Heart right ventricle (tissue), 16 donors: Measurements from ENCODE around the gene CARD11. TPM values are rescaled to one million over a fixed set of nuclear protein-coding genes. Genes with fewer than 3 reads are reported as not detected.

Experiments used
- ATAC-seq, 8 donors: fragments of 200-7000 bp; cut with Tn5 transposase; one replicate each; pipeline ENCODE4 v1.9.1; 2020; ENCODE audit warnings: mild to moderate bottlenecking in 8 of 8, moderate library complexity in 8 of 8, moderate number of reproducible peaks in 1 of 8
- DNase-seq, 2 donors: peaks; one replicate each; pipeline ENCODE4 v3.0.0-alpha.2; 2020
- H3K27ac ChIP-seq, 10 donors: fragments of 200-600 bp; sonication (generic) in 2 of 10; one replicate each; pipeline versions ENCODE4 v1.5.0 to v1.8.0; 2020 to 2022; ENCODE audit warnings: mild to moderate bottlenecking in 3 of 10
- H3K27me3 ChIP-seq, 7 donors: fragments of 200-600 bp; one replicate each; pipeline ENCODE4 v1.8.0; 2021 to 2022; ENCODE audit warnings: mild to moderate bottlenecking in 2 of 7
- H3K36me3 ChIP-seq, 9 donors: fragments of 200-600 bp; sonication (generic) in 1 of 9; one replicate each; pipeline versions ENCODE4 v1.5.0 to v1.8.0; 2020 to 2022; ENCODE audit warnings: mild to moderate bottlenecking in 2 of 9
- H3K4me1 ChIP-seq, 9 donors: fragments of 200-600 bp; sonication (generic) in 1 of 9; one replicate each; pipeline versions ENCODE4 v1.5.0 to v1.8.0; 2020 to 2022; ENCODE audit warnings: mild to moderate bottlenecking in 4 of 9
- H3K4me3 ChIP-seq, 10 donors: fragments of 200-600 bp; sonication (generic) in 2 of 10; one replicate each; pipeline versions ENCODE4 v1.5.0 to v1.8.0; 2020 to 2022; ENCODE audit warnings: mild to moderate bottlenecking in 7 of 10, moderate library complexity in 2 of 10
- H3K9me3 ChIP-seq, 11 donors: fragments of 200-600 bp in 10 of 11; sonication (generic) in 2 of 11; one replicate each; pipeline versions ENCODE4 v1.5.0 to v1.8.0; 2013 to 2022; ENCODE audit warnings: mild to moderate bottlenecking in 2 of 11, control low read depth in 1 of 11, moderate library complexity in 1 of 11
- CTCF ChIP-seq, 9 donors: fragments of 200-600 bp; sonication (generic) in 2 of 9; IDR thresholded peaks; one replicate each; pipeline versions ENCODE4 v1.5.0 to v1.8.0; 2021 to 2022; ENCODE audit warnings: antibody characterized with exemption in 9 of 9, mild to moderate bottlenecking in 5 of 9, moderate library complexity in 1 of 9
- WGBS, 2 donors: extraction: QIAGEN DNeasy Blood & Tissue Kit; methylation state at CpG; one replicate each; pipeline ENCODE4 v1.1.7; 2013; ENCODE audit warnings: inconsistent platforms in 1 of 2; 5-methylcytosine and 5-hydroxymethylcytosine counted together
- intact Hi-C, 10 donors: fragments of 100-400 bp; cut with DNase I; formaldehyde crosslinking; loops; one replicate each; pipeline versions ENCODE4 v1.11.1 to v1.14.2; 2022
- polyA plus RNA-seq, 2 donors: library from polyadenylated mRNA; stranded (reverse); fragments of 200-250 nt; gene quantifications; one replicate each; pipeline ENCODE4 v1.2.3, GENCODE V29; 2013
- total RNA-seq, 10 donors: library from RNA; stranded (reverse); fragmentation: NEBNext Ultra II Directional in 3 of 10; extraction: Animal tissue kit (Norgen Biotek cat#: 25700) in 3 of 10; gene quantifications; one replicate each; pipeline versions ENCODE4 v1.2.1 to v1.2.4, GENCODE V29; 2021 to 2023
- donor health status: Arrhythmogenic right ventricular cardiomyopathy.
- donor health status: ischemic (EF 13 %, LVEDD 7.1; RV severe dilation, severe dysfunction).
- donor health status: healthy with polysubstance abuse.
- donor health status: DM: no; HTN: yes; CAD: no.
- donor health status: DM: no; HTN: no; CAD: no.
- donor health status: ischemic (EF 25% LVEDD 6.9; RV normal size, moderate dysfunction).
- donor health status: ischemic (EF 25% LVEDD 5.7; RV mildly dilated, moderate dysfunction).
- donor health status: healthy.
- donor health status: DM: yes; HTN: yes; CAD: no.
- donor health status: Ischemic cardiomyopathy.
- donor health status: ischemic (EF 35%, LVEDD 5.7; RV mildly dilated, moderate dysfunction).
- donor health status: nonischemic (EF 11% LVEDD 7.7; RV severe dilation, severe dysfunction).
- donor health status: DM: yes; HTN: yes; CAD: no.
- donor health status: PGD.
- donor health status: ischemic (EF 29% LVEDD 5.4; RV normal size, mild dysfunction).
- donor health status: nonischemic (EF 23%, LVEDD 6.1; RV moderate dilation, normal function).

Gene CARD11
- total and polyA plus RNA-seq, 12 donors = 0.14 to 1.7 (median 0.30) TPM; not detected in 1

GRCh38 chr7:3034591-3035150 lies 9.0 kb downstream of the CARD11 start:
- Histone ChIP-seq H3K27me3 (peaks cover 0 to 8% (median 0%) of the 10 kb centered on the region in 7 donors), H3K4me1 (no peaks in the 10 kb centered on the region), H3K4me3 (no peak overlapping the region), H3K36me3 (no peaks in the 10 kb centered on the region), H3K9me3 (no peaks in the 10 kb centered on the region), H3K27ac (no peak overlapping the region)
- intact Hi-C loops = no loop called here
- no peak for TF ChIP-seq CTCF (IDR thresholded peaks at IDR 0.05)
- WGBS, 2 donors = 92 to 95% methylated on average over 26 of the region's 26 CpGs
- ATAC-seq (no peak), DNase-seq (no peak)

GRCh38 chr7:3033581-3033980 lies 10.1 kb downstream of the CARD11 start:
- DNase-seq (no peak), ATAC-seq (no peak)
- no peak overlapping the region for H3K27ac ChIP-seq
- H3K27me3 ChIP-seq = peaks cover 0 to 10% (median 0%) of the 10 kb centered on the region in 7 donors
- intact Hi-C loops = no loop called here
- H3K4me3 ChIP-seq = no peak overlapping the region
- no peaks in the 10 kb centered on the region for H3K36me3 ChIP-seq
- WGBS, 2 donors = 74% methylated on average over 11 to 12 of the region's 12 CpGs
- H3K4me1 ChIP-seq = no peaks in the 10 kb centered on the region
- H3K9me3 ChIP-seq = no peaks in the 10 kb centered on the region
- TF ChIP-seq CTCF (IDR thresholded peaks at IDR 0.05) = no peak

- intact Hi-C loops = no loop called here
- 72% methylated on average over 7 of the region's 7 CpGs for WGBS, 2 donors
- no peak for DNase-seq
Measured at GRCh38 chr7:3033136-3033535, 10.5 kb downstream of the CARD11 start.

GRCh38 chr7:3032256-3032655 lies 11.4 kb downstream of the CARD11 start:
- no peaks in the 10 kb centered on the region for H3K9me3 ChIP-seq
- WGBS, 2 donors = 56 to 64% methylated on average over 4 of the region's 4 CpGs
- H3K4me1 ChIP-seq = peaks cover 0 to 5% (median 0%) of the 10 kb centered on the region in 9 donors
- DNase-seq (no peak), ATAC-seq (no peak)
- no peak for TF ChIP-seq CTCF (IDR thresholded peaks at IDR 0.05)
- no peak overlapping the region for H3K27ac ChIP-seq
- intact Hi-C loops = no loop called here
- no peak overlapping the region for H3K4me3 ChIP-seq
- H3K27me3 ChIP-seq = peaks cover 0 to 18% (median 9%) of the 10 kb centered on the region in 7 donors
- H3K36me3 ChIP-seq = no peaks in the 10 kb centered on the region

More at GRCh38 chr7:3033136-3033535, 10.5 kb downstream of the CARD11 start:
- no peaks in the 10 kb centered on the region for H3K36me3 ChIP-seq
- no peak for TF ChIP-seq CTCF (IDR thresholded peaks at IDR 0.05)
- H3K27me3 ChIP-seq = peaks cover 0 to 12% (median under 1%) of the 10 kb centered on the region in 7 donors
- ATAC-seq = no peak
- H3K4me3 ChIP-seq = no peak overlapping the region
- H3K4me1 ChIP-seq = peaks cover 0 to 2% (median 0%) of the 10 kb centered on the region in 9 donors
- no peaks in the 10 kb centered on the region for H3K9me3 ChIP-seq
- no peak overlapping the region for H3K27ac ChIP-seq
